Cerebellar nuclear complex (tissue), 1 donor: ENCODE measurements around the gene PTK6.
"Not testable (repeated sequence)": the region's sequence is repeated elsewhere in the genome, so short reads cannot be mapped to it uniquely, and the experiment has no call there.

Experiments
- DNase-seq, 2 experiments: peaks; one replicate each; lab custom pipeline; 2025; lab: John Stamatoyannopoulos, UW

The PTK6 gene

GRCh38 chr20:63495167-63495720 lies 41.9 kb downstream of the PTK6 start:
- DNase-seq = no peak

GRCh38 chr20:63494420-63495166 lies 42.6 kb downstream of the PTK6 start:
- no peak for DNase-seq

GRCh38 chr20:63494084-63494419 lies 43.1 kb downstream of the PTK6 start:
- no peak for DNase-seq

- no peak for DNase-seq
These were observed 43.6 kb downstream of the PTK6 start for GRCh38 chr20:63493563-63494020.

GRCh38 chr20:63492982-63493381 lies 44.2 kb downstream of the PTK6 start:
- DNase-seq = no peak

- no peak for DNase-seq
These were observed 44.7 kb downstream of the PTK6 start for GRCh38 chr20:63492518-63492917.

GRCh38 chr20:63491635-63492230 lies 45.4 kb downstream of the PTK6 start:
- DNase-seq = no peak

GRCh38 chr20:63491078-63491477 lies 46.1 kb downstream of the PTK6 start:
- DNase-seq = no peak

- DNase-seq = no peak
These were observed 46.8 kb downstream of the PTK6 start for GRCh38 chr20:63490416-63490815.

GRCh38 chr20:63488315-63489251 lies 48.6 kb downstream of the PTK6 start:
- DNase-seq = no peak

- DNase-seq = no peak
These were observed 49.4 kb downstream of the PTK6 start for GRCh38 chr20:63487781-63488241.

GRCh38 chr20:63487116-63487764 lies 49.9 kb downstream of the PTK6 start:
- no peak for DNase-seq

GRCh38 chr20:63486300-63486855 lies 50.8 kb downstream of the PTK6 start:
- no peak for DNase-seq

- no peak for DNase-seq
These were observed 52.3 kb downstream of the PTK6 start for GRCh38 chr20:63484651-63485403.

GRCh38 chr20:63484236-63484635 lies 52.9 kb downstream of the PTK6 start:
- no peak for DNase-seq

GRCh38 chr20:63483834-63484233 lies 53.3 kb downstream of the PTK6 start:
- no peak for DNase-seq

GRCh38 chr20:63482021-63482587 lies 55.1 kb downstream of the PTK6 start:
- no peak for DNase-seq

GRCh38 chr20:63481503-63481902 lies 55.7 kb downstream of the PTK6 start:
- DNase-seq = no peak

GRCh38 chr20:63479695-63480419 lies 57.3 kb downstream of the PTK6 start:
- DNase-seq = not testable (repeated sequence)
